Activated T-helper 2 cell treated with anti-CD3 and anti-CD28 coated beads, Interferon-gamma antibody, Interleukin-2, Interleukin-4, amounts not matched to agents 10 μg/mL and 5 μg/mL and 100 μg/mL, durations not matched to agents 14 hours and 24 hours and 36 hours (primary cell): ENCODE data around the gene ZDHHC14. TPM values are rescaled to one million over a fixed set of nuclear protein-coding genes. Genes with fewer than 3 reads are reported as not detected.

ENCODE experiments used
- DNase-seq: peaks from one replicate; pipeline ENCODE4 v3.0.0; 2021; ENCODE audit warnings: low spot score
- H3K27ac Mint-ChIP-seq: one replicate; pipeline ENCODE4 v1.8.0; 2021; ENCODE audit warnings: mixed read lengths
- H3K27me3 Mint-ChIP-seq: one replicate; pipeline ENCODE4 v1.8.0; 2021; ENCODE audit warnings: low read depth, mixed read lengths
- H3K36me3 Mint-ChIP-seq: one replicate; pipeline ENCODE4 v1.8.0; 2021; ENCODE audit warnings: low read depth, mixed read lengths
- H3K4me1 Mint-ChIP-seq: one replicate; pipeline ENCODE4 v1.8.0; 2021; ENCODE audit warnings: low read depth, mixed read lengths
- H3K4me3 Mint-ChIP-seq: one replicate; pipeline ENCODE4 v1.8.0; 2021; ENCODE audit warnings: low read depth, mild to moderate bottlenecking, moderate library complexity, mixed read lengths
- H3K9me3 Mint-ChIP-seq: one replicate; pipeline ENCODE4 v1.8.0; 2021; ENCODE audit warnings: mixed read lengths
- intact Hi-C: fragments of 100-400 bp; cut with micrococcal nuclease; formaldehyde crosslinking; loops from one replicate; pipeline ENCODE4 v1.15.1; 2023
- total RNA-seq: library from RNA; stranded (reverse); gene quantifications from 2 replicates; pipeline ENCODE4 v1.2.3, GENCODE V29; 2022

The ZDHHC14 gene
- total RNA-seq, 1 donor from 2014 or later: 8.4 TPM

- intact Hi-C loops: no loop called here
- Mint-ChIP-seq H3K4me3 (no peak overlapping the region), H3K27ac (peak overlapping the region; percentile 69), H3K27me3 (no peaks in the 10 kb centered on the region), H3K4me1 (peaks cover 29% of the 10 kb centered on the region), H3K9me3 (peaks cover 14% of the 10 kb centered on the region), H3K36me3 (peaks cover 20% of the 10 kb centered on the region)
- DNase-seq: peak; percentile 30
Measured at GRCh38 chr6:157527471-157527907, 146.5 kb downstream of the ZDHHC14 start.

GRCh38 chr6:157528931-157529653 is 148.1 kb downstream of the ZDHHC14 start:
- peaks cover 14% of the 10 kb centered on the region for H3K9me3 Mint-ChIP-seq
- peaks cover 34% of the 10 kb centered on the region for H3K4me1 Mint-ChIP-seq
- H3K36me3 Mint-ChIP-seq: peaks cover 20% of the 10 kb centered on the region
- H3K27me3 Mint-ChIP-seq: peaks cover 5% of the 10 kb centered on the region
- H3K27ac Mint-ChIP-seq: no peak overlapping the region
- H3K4me3 Mint-ChIP-seq: no peak overlapping the region
- intact Hi-C loops: no loop called here
- no peak for DNase-seq

- Mint-ChIP-seq H3K27me3 (peaks cover 5% of the 10 kb centered on the region), H3K36me3 (peaks cover 20% of the 10 kb centered on the region), H3K27ac (no peak overlapping the region), H3K4me1 (peaks cover 34% of the 10 kb centered on the region), H3K4me3 (no peak overlapping the region), H3K9me3 (peaks cover 14% of the 10 kb centered on the region)
- no peak for DNase-seq
- intact Hi-C loops: no loop called here
Measured at GRCh38 chr6:157529654-157530039, 148.7 kb downstream of the ZDHHC14 start.

GRCh38 chr6:157530126-157530525 is 149.1 kb downstream of the ZDHHC14 start:
- intact Hi-C loops: no loop called here
- peaks cover 5% of the 10 kb centered on the region for H3K27me3 Mint-ChIP-seq
- no peak for DNase-seq
- peaks cover 14% of the 10 kb centered on the region for H3K9me3 Mint-ChIP-seq
- H3K4me1 Mint-ChIP-seq: peaks cover 38% of the 10 kb centered on the region
- peaks cover 20% of the 10 kb centered on the region for H3K36me3 Mint-ChIP-seq
- no peak overlapping the region for H3K4me3 Mint-ChIP-seq
- H3K27ac Mint-ChIP-seq: no peak overlapping the region

- Mint-ChIP-seq H3K4me1 (peaks cover 44% of the 10 kb centered on the region), H3K4me3 (no peak overlapping the region), H3K9me3 (peaks cover 12% of the 10 kb centered on the region), H3K27me3 (peaks cover 5% of the 10 kb centered on the region), H3K36me3 (peaks cover 19% of the 10 kb centered on the region), H3K27ac (no peak overlapping the region)
- intact Hi-C loops: no loop called here
- no peak for DNase-seq
Measured at GRCh38 chr6:157530724-157531168, 149.8 kb downstream of the ZDHHC14 start.

- H3K4me1 Mint-ChIP-seq: peaks cover 45% of the 10 kb centered on the region
- H3K36me3 Mint-ChIP-seq: peaks cover 14% of the 10 kb centered on the region
- peaks cover 9% of the 10 kb centered on the region for H3K9me3 Mint-ChIP-seq
- DNase-seq: no peak
- H3K27me3 Mint-ChIP-seq: peaks cover 5% of the 10 kb centered on the region
- H3K4me3 Mint-ChIP-seq: no peak overlapping the region
- no peak overlapping the region for H3K27ac Mint-ChIP-seq
- intact Hi-C loops: no loop called here
Measured at GRCh38 chr6:157531169-157531985, 150.4 kb downstream of the ZDHHC14 start.

- no peak overlapping the region for H3K27ac Mint-ChIP-seq
- peaks cover 5% of the 10 kb centered on the region for H3K27me3 Mint-ChIP-seq
- peaks cover 9% of the 10 kb centered on the region for H3K9me3 Mint-ChIP-seq
- H3K4me1 Mint-ChIP-seq: peaks cover 42% of the 10 kb centered on the region
- peaks cover 12% of the 10 kb centered on the region for H3K36me3 Mint-ChIP-seq
- no peak for DNase-seq
- H3K4me3 Mint-ChIP-seq: no peak overlapping the region
- intact Hi-C loops: no loop called here
Measured at GRCh38 chr6:157531986-157532365, 151.0 kb downstream of the ZDHHC14 start.

- no peaks in the 10 kb centered on the region for H3K36me3 Mint-ChIP-seq
- H3K4me1 Mint-ChIP-seq: peaks cover 38% of the 10 kb centered on the region
- H3K27ac Mint-ChIP-seq: peak overlapping the region; percentile 2
- H3K9me3 Mint-ChIP-seq: no peaks in the 10 kb centered on the region
- DNase-seq: no peak
- no peak overlapping the region for H3K4me3 Mint-ChIP-seq
- intact Hi-C loops: no loop called here
- peaks cover 5% of the 10 kb centered on the region for H3K27me3 Mint-ChIP-seq
Measured at GRCh38 chr6:157533048-157533871, 152.3 kb downstream of the ZDHHC14 start.

- Mint-ChIP-seq H3K27ac (no peak overlapping the region), H3K4me1 (peaks cover 41% of the 10 kb centered on the region), H3K27me3 (peaks cover 5% of the 10 kb centered on the region), H3K36me3 (no peaks in the 10 kb centered on the region), H3K4me3 (no peak overlapping the region), H3K9me3 (no peaks in the 10 kb centered on the region)
- no peak for DNase-seq
- intact Hi-C loops: no loop called here
Measured at GRCh38 chr6:157534134-157534871, 153.3 kb downstream of the ZDHHC14 start.

GRCh38 chr6:157534977-157535339 is 154.0 kb downstream of the ZDHHC14 start:
- peak overlapping the region; percentile 20 for H3K27ac Mint-ChIP-seq
- no peak overlapping the region for H3K4me3 Mint-ChIP-seq
- H3K9me3 Mint-ChIP-seq: no peaks in the 10 kb centered on the region
- H3K4me1 Mint-ChIP-seq: peaks cover 43% of the 10 kb centered on the region
- no peaks in the 10 kb centered on the region for H3K36me3 Mint-ChIP-seq
- intact Hi-C loops: loop anchor here (5.0 kb wide), 2 partner anchors 38 to 153 kb away; partner anchors contain the start of gene ZDHHC14
- H3K27me3 Mint-ChIP-seq: peaks cover 5% of the 10 kb centered on the region
- DNase-seq: no peak

- peaks cover 43% of the 10 kb centered on the region for H3K4me1 Mint-ChIP-seq
- intact Hi-C loops: loop anchor here (1.0 to 5.0 kb wide), 5 partner anchors 33 to 153 kb away; partner anchors contain the start of gene ZDHHC14
- H3K27ac Mint-ChIP-seq: peak overlapping the region; percentile 75
- H3K27me3 Mint-ChIP-seq: peaks cover 5% of the 10 kb centered on the region
- peak overlapping the region; percentile 0 for H3K4me3 Mint-ChIP-seq
- no peaks in the 10 kb centered on the region for H3K9me3 Mint-ChIP-seq
- DNase-seq: peak; percentile 22
- no peaks in the 10 kb centered on the region for H3K36me3 Mint-ChIP-seq
Measured at GRCh38 chr6:157535340-157536222, 154.6 kb downstream of the ZDHHC14 start.
